B cell (primary cell): Measurements from ENCODE around the gene ITGA7. TPM values are rescaled to one million over a fixed set of nuclear protein-coding genes. Genes with fewer than 3 reads are reported as not detected.

Experiments used
- ATAC-seq: fragments of 200-7000 bp; cut with Tn5 transposase; one replicate; pipeline ENCODE4 v1.10.0; 2021; ENCODE audit warnings: low read depth, mild to moderate bottlenecking, moderate number of reproducible peaks, moderate library complexity
- CTCF ChIA-PET: fragments of 350-600 bp; sonication (Branson Sonifier 250); formaldehyde crosslinking; loops from one replicate; lab custom pipeline; 2021; ENCODE audit warnings: antibody characterized with exemption, inconsistent platforms; lab: Charles Lee
- POLR2A ChIA-PET: fragments of 350-600 bp; sonication (Branson Sonifier 250); formaldehyde crosslinking; loops from one replicate; lab custom pipeline; 2021; ENCODE audit warnings: antibody characterized with exemption; lab: Charles Lee
- DNase-seq: peaks from one replicate; pipeline ENCODE4 v3.0.0; 2013
- H2AFZ ChIP-seq: 2 replicates; pipeline ENCODE4 v1.6.1; 2012; ENCODE audit warnings: mild to moderate bottlenecking, low read depth, low read length; ENCODE audit not compliant: insufficient read depth, poor library complexity, severe bottlenecking
- H3K27ac ChIP-seq, 2 donors: 1 replicate in 1 of 2; 2 replicates in 1 of 2; pipeline ENCODE4 v1.5.1; 2012 to 2013; ENCODE audit warnings: low read length in 2 of 2, mild to moderate bottlenecking in 2 of 2, moderate library complexity in 1 of 2
- H3K27me3 ChIP-seq, 4 experiments: fragments of 200-600 bp in 1 of 4; sonication (generic) in 1 of 4; replicated peaks in 1 of 4; 1 replicate in 2 of 4; 2 replicates in 2 of 4; pipeline versions ENCODE4 v1.6.1 to v1.7.0; 2013 to 2016; ENCODE audit warnings: low read length in 3 of 4, mild to moderate bottlenecking in 2 of 4, mixed read lengths in 1 of 4, moderate library complexity in 1 of 4; ENCODE audit not compliant: insufficient read depth in 4 of 4, control insufficient read depth in 3 of 4; ENCODE audit errors: control extremely low read depth in 1 of 4
- H3K36me3 ChIP-seq, 2 experiments: replicated peaks in 1 of 2; 1 replicate in 1 of 2; 2 replicates in 1 of 2; pipeline versions ENCODE4 v1.6.1 to v1.7.1; 2013; ENCODE audit warnings: low read length in 1 of 2; ENCODE audit not compliant: insufficient read depth in 2 of 2, control insufficient read depth in 1 of 2; ENCODE audit errors: control extremely low read depth in 1 of 2, extremely low read depth in 1 of 2
- H3K4me1 ChIP-seq, 2 donors: fragments of 200-600 bp in 1 of 2; sonication (generic) in 1 of 2; 1 replicate in 1 of 2; 2 replicates in 1 of 2; pipeline versions ENCODE4 v1.5.1 to v1.6.1; 2013 to 2017; ENCODE audit warnings: low read length in 2 of 2; ENCODE audit not compliant: control insufficient read depth in 2 of 2, insufficient read depth in 2 of 2
- H3K4me2 ChIP-seq: replicated peaks from 2 replicates; pipeline ENCODE3; 2012; ENCODE audit warnings: mild to moderate bottlenecking, low read depth, low read length; ENCODE audit not compliant: poor library complexity, severe bottlenecking
- H3K4me3 ChIP-seq, 5 experiments: fragments of 200-600 bp in 1 of 5; sonication (generic) in 1 of 5; 1 replicate in 3 of 5; 2 replicates in 2 of 5; pipeline versions ENCODE4 v1.5.1 to v1.7.0; 2011 to 2016; ENCODE audit warnings: low read length in 4 of 5, mild to moderate bottlenecking in 4 of 5, low read depth in 2 of 5, control low read depth in 1 of 5, moderate library complexity in 1 of 5; ENCODE audit not compliant: insufficient read depth in 1 of 5; ENCODE audit errors: control extremely low read depth in 1 of 5, extremely low read depth in 1 of 5
- H3K79me2 ChIP-seq: fragments of 200-600 bp; sonication (generic); one replicate; pipeline ENCODE4 v1.6.0; 2016; ENCODE audit warnings: low read length; ENCODE audit not compliant: control insufficient read depth, insufficient read depth
- H3K9ac ChIP-seq: fragments of 200-600 bp; sonication (generic); 2 replicates; pipeline ENCODE4 v1.6.1; 2017; ENCODE audit warnings: mild to moderate bottlenecking, low read length, moderate library complexity
- H3K9me3 ChIP-seq, 3 donors: one replicate each; pipeline versions ENCODE4 v1.6.1 to v1.7.1; 2013; ENCODE audit warnings: low read length in 2 of 3; ENCODE audit not compliant: control insufficient read depth in 2 of 3, insufficient read depth in 1 of 3; ENCODE audit errors: control extremely low read depth in 1 of 3
- H4K20me1 ChIP-seq: 2 replicates; pipeline ENCODE4 v1.6.0; 2012; ENCODE audit warnings: mild to moderate bottlenecking, low read length; ENCODE audit not compliant: insufficient read depth, control insufficient read depth, poor library complexity, severe bottlenecking
- H3K27ac Mint-ChIP-seq: one replicate; pipeline ENCODE4 v1.8.0; 2021; ENCODE audit warnings: mixed read lengths
- H3K27me3 Mint-ChIP-seq: one replicate; pipeline ENCODE4 v1.8.0; 2021; ENCODE audit warnings: mixed read lengths
- H3K4me1 Mint-ChIP-seq: one replicate; pipeline ENCODE4 v1.8.0; 2021; ENCODE audit warnings: mixed read lengths
- H3K4me3 Mint-ChIP-seq: one replicate; pipeline ENCODE4 v1.8.0; 2021; ENCODE audit warnings: mixed read lengths
- H3K9me3 Mint-ChIP-seq: one replicate; pipeline ENCODE4 v1.8.0; 2022; ENCODE audit warnings: mixed read lengths; ENCODE audit not compliant: insufficient read depth
- CTCF ChIP-seq: fragments of 200-600 bp; IDR thresholded peaks from one replicate; pipeline ENCODE4 v1.8.0; 2022; ENCODE audit warnings: antibody characterized with exemption, mild to moderate bottlenecking
- EZH2 ChIP-seq: IDR thresholded peaks from 2 replicates; pipeline ENCODE4 v1.6.1; 2012; ENCODE audit warnings: borderline replicate concordance, low read depth, mild to moderate bottlenecking, moderate library complexity, low read length; ENCODE audit not compliant: insufficient read depth, poor library complexity, severe bottlenecking
- WGBS: methylation state at CpG from one replicate; pipeline ENCODE4 v1.1.5; 2013; ENCODE audit warnings: missing lambda C conversion rate; ENCODE audit not compliant: insufficient coverage; 5-methylcytosine and 5-hydroxymethylcytosine counted together
- intact Hi-C: fragments of 100-400 bp; cut with micrococcal nuclease; formaldehyde crosslinking; loops from one replicate; pipeline ENCODE4 v1.10.0; 2022
- polyA plus RNA-seq: library from polyadenylated mRNA; depleted of rRNA; stranded (reverse); fragments of >200 nt; gene quantifications from 2 replicates; pipeline ENCODE4 v1.2.3, GENCODE V29; 2012
- total RNA-seq, 2 donors: library from RNA; stranded (reverse); fragments of 120-200 nt in 1 of 2; gene quantifications; 1 replicate in 1 of 2; 2 replicates in 1 of 2; pipeline versions ENCODE4 v1.2.3 to v1.2.4, GENCODE V29; 2013 to 2022

Gene ITGA7
- total and polyA plus RNA-seq, 2 donors (not counting 1 experiment from before 2014, with no cell fraction given), result 2.4 to 3.3 TPM

GRCh38 chr12:55686366-55687010, 21.2 kb downstream of the ITGA7 start:
- Mint-ChIP-seq H3K9me3 (no peaks in the 10 kb centered on the region), H3K4me3 (no peak overlapping the region), H3K4me1 (peaks cover 29% of the 10 kb centered on the region), H3K27ac (no peak overlapping the region), H3K27me3 (no peaks in the 10 kb centered on the region)
- DNase-seq (no peak), ATAC-seq (no peak)
- intact Hi-C loops, result no loop called here
- WGBS, result 90% methylated on average over 9 of the region's 9 CpGs
- ChIA-PET CTCF (interaction anchor here (0.7 to 3.5 kb wide), 2 partner anchors 30 to 103 kb away, joined by 3 to 9 read pairs; no protein-coding TSS in a partner anchor), POLR2A (interaction anchor here (0.7 kb wide), 1 partner anchor 488 kb away, joined by 5 read pairs; no protein-coding TSS in a partner anchor)
- Histone ChIP-seq H2AFZ (no peak overlapping the region), H3K36me3 (no peaks in the 10 kb centered on the region), H3K27me3 (no peaks in the 10 kb centered on the region), H3K79me2 (no peaks in the 10 kb centered on the region), H3K9ac (no peak overlapping the region), H3K4me1 (peaks cover 23 to 37% of the 10 kb centered on the region in 2 donors), H3K27ac (no peak overlapping the region), H3K4me3 (no peak overlapping the region), H3K4me2 (no peak overlapping the region), H4K20me1 (no peaks in the 10 kb centered on the region), H3K9me3 (no peaks in the 10 kb centered on the region)
- TF ChIP-seq EZH2 (no peak), CTCF (no peak)

- Histone ChIP-seq H3K9ac (no peak overlapping the region), H3K4me1 (peaks cover 29 to 43% of the 10 kb centered on the region in 2 donors), H3K79me2 (no peaks in the 10 kb centered on the region), H3K4me3 (no peak overlapping the region), H3K36me3 (no peaks in the 10 kb centered on the region), H3K27ac (no peak overlapping the region), H2AFZ (no peak overlapping the region), H3K9me3 (no peaks in the 10 kb centered on the region), H4K20me1 (no peaks in the 10 kb centered on the region), H3K27me3 (no peaks in the 10 kb centered on the region), H3K4me2 (no peak overlapping the region)
- ChIA-PET POLR2A (no interaction called here), CTCF (no interaction called here)
- 93% methylated on average over 5 of the region's 5 CpGs for WGBS
- peaks cover 37% of the 10 kb centered on the region for H3K4me1 Mint-ChIP-seq
- H3K27me3 Mint-ChIP-seq, result no peaks in the 10 kb centered on the region
- H3K9me3 Mint-ChIP-seq, result no peaks in the 10 kb centered on the region
- intact Hi-C loops, result no loop called here
- ATAC-seq (no peak), DNase-seq (no peak)
- H3K27ac Mint-ChIP-seq, result no peak overlapping the region
- TF ChIP-seq EZH2, result no peak
- TF ChIP-seq CTCF, result no peak
- H3K4me3 Mint-ChIP-seq, result no peak overlapping the region
Measured at GRCh38 chr12:55685671-55686070, 22.0 kb downstream of the ITGA7 start.
